ENCODE results near the gene CACHD1. TPM values are rescaled to one million over a fixed set of nuclear protein-coding genes. Genes with fewer than 3 reads are reported as not detected.
"Not testable (repeated sequence)": the region's sequence is repeated elsewhere in the genome, so short reads cannot be mapped to it uniquely, and the experiment has no call there.

CACHD1 gene
- total RNA-seq, 2 experiments from 2014 or later: 0.27 to 0.33 TPM

DNA sequence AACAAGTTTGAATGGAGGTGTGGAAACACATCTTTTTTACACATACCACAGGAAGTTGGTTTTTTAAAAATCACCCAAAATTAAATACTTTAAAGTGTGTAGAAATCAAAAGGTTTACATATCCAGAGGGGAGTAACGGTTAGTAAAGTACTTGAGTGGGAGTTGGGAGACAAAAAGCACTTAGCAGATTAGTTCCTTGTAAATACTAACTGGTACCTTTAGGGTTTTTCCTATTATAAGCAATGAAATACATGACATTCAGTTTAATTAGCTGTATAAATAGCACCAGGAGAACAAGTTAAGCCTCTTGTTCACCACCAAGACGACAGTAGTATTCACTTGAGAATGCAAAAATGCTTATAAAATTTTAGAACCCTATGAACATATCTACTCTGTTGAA is 251.2 kb downstream of the CACHD1 start:
- peaks cover 27% of the 10 kb centered on the region for H3K27me3 Mint-ChIP-seq
- intact Hi-C loops (cut with micrococcal nuclease): no loop called here
- peaks cover 4% of the 10 kb centered on the region for H3K36me3 Mint-ChIP-seq
- DNase-seq: no peak
- CTCF ChIA-PET: no interaction called here
- H3K9me3 Mint-ChIP-seq: peaks cover 6% of the 10 kb centered on the region
- POLR2A ChIA-PET: no interaction called here
- no peak overlapping the region for H3K4me3 Mint-ChIP-seq
- no peaks in the 10 kb centered on the region for H3K4me1 Mint-ChIP-seq (ENCODE audit: low read depth)
- H3K27ac Mint-ChIP-seq: no peak overlapping the region

GRCh38 chr1:64721576-64722145 is 251.7 kb downstream of the CACHD1 start:
- no peaks in the 10 kb centered on the region for H3K4me1 Mint-ChIP-seq (ENCODE audit: low read depth)
- intact Hi-C loops (cut with micrococcal nuclease): no loop called here
- peaks cover 6% of the 10 kb centered on the region for H3K9me3 Mint-ChIP-seq
- H3K27me3 Mint-ChIP-seq: peaks cover 27% of the 10 kb centered on the region
- H3K36me3 Mint-ChIP-seq: peaks cover 4% of the 10 kb centered on the region
- DNase-seq: no peak
- ChIA-PET CTCF (no interaction called here), POLR2A (no interaction called here)
- no peak overlapping the region for H3K27ac Mint-ChIP-seq
- no peak overlapping the region for H3K4me3 Mint-ChIP-seq

DNA sequence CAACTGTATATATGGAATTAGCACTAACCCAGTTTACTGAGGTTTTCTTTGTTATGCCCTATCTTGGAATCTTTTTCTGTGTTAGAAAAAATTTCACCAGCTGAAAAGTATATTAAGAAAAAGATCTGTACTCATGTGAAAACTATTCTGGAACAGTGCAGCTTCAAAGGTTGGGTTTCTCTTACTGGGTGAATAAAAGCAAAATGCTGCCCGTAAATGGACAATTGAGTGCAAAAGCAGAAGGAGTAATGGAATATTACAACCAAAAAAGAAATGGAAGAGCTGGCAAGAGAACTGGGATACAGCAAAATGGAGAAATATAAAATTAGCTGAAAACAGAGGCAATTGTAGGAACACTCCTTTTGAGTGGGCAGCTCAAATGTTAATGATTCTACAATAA is 257.9 kb downstream of the CACHD1 start:
- Mint-ChIP-seq H3K27me3 (peaks cover 11% of the 10 kb centered on the region), H3K9me3 (no peaks in the 10 kb centered on the region), H3K27ac (no peak overlapping the region), H3K4me1 (ENCODE audit: low read depth) (no peaks in the 10 kb centered on the region), H3K36me3 (no peaks in the 10 kb centered on the region), H3K4me3 (no peak overlapping the region)
- CTCF ChIA-PET: interaction anchor here (0.6 to 1.0 kb wide), 3 partner anchors 12 to 995 kb away, joined by 3 read pairs; no protein-coding TSS in a partner anchor
- intact Hi-C loops (cut with micrococcal nuclease): no loop called here
- DNase-seq: no peak
- POLR2A ChIA-PET: no interaction called here

- Mint-ChIP-seq H3K27ac (no peak overlapping the region), H3K36me3 (no peaks in the 10 kb centered on the region), H3K4me3 (no peak overlapping the region), H3K27me3 (peaks cover 1% of the 10 kb centered on the region), H3K4me1 (ENCODE audit: low read depth) (no peaks in the 10 kb centered on the region), H3K9me3 (no peaks in the 10 kb centered on the region)
- no peak for DNase-seq
- intact Hi-C loops (cut with micrococcal nuclease): no loop called here
- CTCF ChIA-PET: no interaction called here
- POLR2A ChIA-PET: no interaction called here
These were observed 263.8 kb downstream of the CACHD1 start for GRCh38 chr1:64733581-64734286.

GRCh38 chr1:64734287-64734652 is 264.3 kb downstream of the CACHD1 start:
- no peaks in the 10 kb centered on the region for H3K9me3 Mint-ChIP-seq
- ChIA-PET POLR2A (no interaction called here), CTCF (no interaction called here)
- H3K36me3 Mint-ChIP-seq: no peaks in the 10 kb centered on the region
- no peak overlapping the region for H3K4me3 Mint-ChIP-seq
- DNase-seq: no peak
- no peaks in the 10 kb centered on the region for H3K4me1 Mint-ChIP-seq (ENCODE audit: low read depth)
- H3K27ac Mint-ChIP-seq: no peak overlapping the region
- intact Hi-C loops (cut with micrococcal nuclease): no loop called here
- peaks cover 1% of the 10 kb centered on the region for H3K27me3 Mint-ChIP-seq

DNA sequence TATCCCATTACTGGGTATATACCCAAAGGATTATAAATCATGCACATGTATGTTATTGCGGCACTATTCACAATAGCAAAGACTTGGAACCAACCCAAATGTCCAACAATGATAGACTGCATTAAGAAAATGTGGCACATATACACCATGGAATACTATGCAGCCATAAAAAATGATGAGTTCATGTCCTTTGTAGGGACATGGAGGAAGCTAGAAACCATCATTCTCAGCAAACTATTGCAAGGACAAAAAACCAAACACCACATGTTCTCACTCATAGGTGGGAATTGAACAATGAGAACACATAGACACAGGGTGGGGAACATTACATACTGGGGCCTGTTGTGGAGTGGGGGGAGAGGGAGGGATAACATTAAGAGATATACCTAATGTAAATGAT is 270.8 kb downstream of the CACHD1 start:
- CTCF ChIA-PET; H3K4me1 Mint-ChIP-seq (ENCODE audit: low read depth); POLR2A ChIA-PET; H3K36me3 Mint-ChIP-seq; H3K27ac Mint-ChIP-seq; DNase-seq; H3K4me3 Mint-ChIP-seq; H3K9me3 Mint-ChIP-seq; H3K27me3 Mint-ChIP-seq: not testable (repeated sequence)
- intact Hi-C loops (cut with micrococcal nuclease): loop anchor here (10.0 kb wide), 1 partner anchor 224 kb away; the partner anchor contains the start of gene JAK1

Small RNA genes lying within 50 kb of the gene (microRNA-seq; reads per million reads assigned to microRNA genes)
- 1.6 reads per million for gene MIR4794 (ENCODE audit: borderline microRNAs expressed, borderline number of aligned reads, borderline replicate concordance)
